ENCODE results near the gene MMEL1. TPM values are rescaled to one million over a fixed set of nuclear protein-coding genes. Genes with fewer than 3 reads are reported as not detected.

The MMEL1 gene
- total RNA-seq, 1 donor from 2014 or later: 2.0 TPM

GRCh38 chr1:2642131-2642559 is 9.3 kb upstream of the MMEL1 start:
- DNase-seq: no peak

GRCh38 chr1:2641381-2642130 is 8.7 kb upstream of the MMEL1 start:
- DNase-seq: no peak

- no peak for DNase-seq
Measured at GRCh38 chr1:2640626-2641025, 7.8 kb upstream of the MMEL1 start.

- no peak for DNase-seq
Measured at GRCh38 chr1:2639607-2640521, 7.0 kb upstream of the MMEL1 start.

GRCh38 chr1:2639203-2639602 is 6.4 kb upstream of the MMEL1 start:
- no peak for DNase-seq

DNA sequence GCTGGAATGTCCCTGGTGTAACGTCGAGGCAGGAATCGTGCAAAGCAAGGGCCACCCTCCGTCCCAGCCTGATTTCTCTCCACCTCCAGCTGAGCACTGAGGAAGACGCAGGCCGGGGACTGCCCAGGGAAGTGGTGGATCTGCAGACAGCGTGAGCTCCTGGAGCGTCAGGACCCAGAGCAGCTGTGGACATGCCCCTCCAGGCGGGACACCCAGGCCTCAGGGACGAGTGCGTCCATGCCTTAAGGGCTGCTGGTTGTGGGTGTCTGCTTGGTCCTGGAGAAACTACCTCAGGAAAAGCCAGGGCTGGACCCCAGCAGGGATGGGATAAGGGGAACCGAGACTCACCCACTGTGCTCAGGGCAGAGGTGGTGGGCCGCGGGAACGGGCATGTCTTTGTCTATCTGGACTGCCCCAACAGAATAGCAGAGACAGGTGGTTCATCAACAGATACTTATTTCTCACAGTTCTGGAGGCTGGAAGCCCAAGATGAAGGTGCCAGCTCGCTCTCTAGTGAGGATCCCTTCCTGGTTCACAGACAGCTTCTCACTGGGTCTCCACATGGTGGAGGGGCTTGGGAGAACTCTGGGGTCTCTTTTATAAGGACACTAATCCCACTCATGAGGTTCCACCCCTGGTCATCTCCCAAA is 5.8 kb upstream of the MMEL1 start:
- DNase-seq: no peak

DNA sequence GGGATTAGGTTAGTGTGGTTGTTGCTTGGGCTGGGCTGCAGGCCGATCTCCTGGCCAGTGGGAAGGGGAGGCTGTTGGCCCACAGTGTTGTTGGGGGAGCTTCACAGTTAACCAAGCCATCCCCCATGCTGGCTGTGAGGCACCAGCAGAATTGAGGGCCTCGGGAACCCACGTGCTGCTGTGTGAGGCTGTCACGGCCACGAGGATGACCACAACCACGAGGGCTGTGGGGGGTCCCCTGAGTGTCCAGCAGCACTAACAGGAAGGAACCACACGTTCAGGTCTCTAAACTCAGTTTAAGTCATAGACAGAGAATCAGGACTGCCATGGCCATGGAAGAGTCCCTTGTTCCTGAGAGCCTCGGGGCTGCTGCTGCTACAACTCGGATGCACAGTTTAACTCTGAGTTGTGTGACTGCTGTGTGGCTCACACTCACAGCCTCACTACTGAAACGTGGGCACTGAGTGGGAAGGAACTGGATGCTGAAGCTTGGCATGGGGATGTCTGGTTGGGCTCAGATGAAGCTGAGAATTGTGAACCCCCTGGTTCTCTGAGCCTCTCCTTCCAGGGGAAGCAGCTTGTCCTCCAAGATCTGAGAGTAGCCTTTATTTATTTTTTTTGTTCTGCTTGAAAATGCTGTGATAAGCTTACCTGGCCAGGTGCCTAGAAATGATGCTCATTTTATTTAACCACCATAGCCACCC is 4.8 kb upstream of the MMEL1 start:
- DNase-seq: no peak

DNA sequence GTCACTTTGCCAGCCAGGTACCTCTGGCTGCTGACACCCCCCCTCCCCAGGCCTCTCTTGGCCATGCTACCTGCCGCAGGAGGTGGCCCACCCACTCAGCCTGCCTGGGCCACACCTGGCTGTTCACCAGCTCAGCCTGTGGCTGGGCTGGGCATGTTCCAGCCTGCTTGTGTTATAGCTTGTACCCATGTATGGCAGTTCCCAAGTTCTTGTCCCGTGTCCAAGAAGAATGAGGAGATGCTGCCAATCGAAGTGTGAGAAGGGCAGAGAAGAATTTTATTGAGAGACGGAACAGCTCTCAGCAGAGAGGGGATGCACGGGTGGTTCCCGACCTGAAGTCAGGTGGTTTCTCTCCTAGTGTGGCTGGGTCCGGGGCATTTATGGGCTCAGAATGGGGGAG is 3.9 kb upstream of the MMEL1 start:
- no peak for DNase-seq

- no peak for DNase-seq
Measured at GRCh38 chr1:2635361-2636010, 2.7 kb upstream of the MMEL1 start.

- no peak for DNase-seq
Measured at GRCh38 chr1:2633936-2634491, 1.2 kb upstream of the MMEL1 start.

- no peak for DNase-seq
Measured at GRCh38 chr1:2633366-2633935, 635 bp upstream of the MMEL1 start.

DNA sequence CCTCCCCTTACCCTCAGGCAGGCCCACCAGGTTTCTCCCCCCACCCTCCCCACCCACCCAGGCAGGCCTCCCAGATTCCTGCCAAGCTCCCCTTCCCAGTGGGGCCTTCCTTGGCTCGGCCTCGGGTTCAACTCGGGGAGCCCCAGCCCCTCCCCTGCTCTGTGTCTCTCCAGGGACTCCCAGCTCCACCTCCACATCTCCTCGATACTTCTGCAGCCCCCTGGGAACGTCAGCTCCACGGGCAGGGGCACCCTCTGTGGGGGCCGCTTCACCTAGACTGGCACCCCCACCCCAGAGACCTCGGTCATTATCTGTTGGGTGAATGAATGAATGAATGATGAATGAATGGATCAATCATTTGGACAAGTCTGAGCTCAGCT is 775 bp downstream of the MMEL1 start:
- no peak for DNase-seq

DNA sequence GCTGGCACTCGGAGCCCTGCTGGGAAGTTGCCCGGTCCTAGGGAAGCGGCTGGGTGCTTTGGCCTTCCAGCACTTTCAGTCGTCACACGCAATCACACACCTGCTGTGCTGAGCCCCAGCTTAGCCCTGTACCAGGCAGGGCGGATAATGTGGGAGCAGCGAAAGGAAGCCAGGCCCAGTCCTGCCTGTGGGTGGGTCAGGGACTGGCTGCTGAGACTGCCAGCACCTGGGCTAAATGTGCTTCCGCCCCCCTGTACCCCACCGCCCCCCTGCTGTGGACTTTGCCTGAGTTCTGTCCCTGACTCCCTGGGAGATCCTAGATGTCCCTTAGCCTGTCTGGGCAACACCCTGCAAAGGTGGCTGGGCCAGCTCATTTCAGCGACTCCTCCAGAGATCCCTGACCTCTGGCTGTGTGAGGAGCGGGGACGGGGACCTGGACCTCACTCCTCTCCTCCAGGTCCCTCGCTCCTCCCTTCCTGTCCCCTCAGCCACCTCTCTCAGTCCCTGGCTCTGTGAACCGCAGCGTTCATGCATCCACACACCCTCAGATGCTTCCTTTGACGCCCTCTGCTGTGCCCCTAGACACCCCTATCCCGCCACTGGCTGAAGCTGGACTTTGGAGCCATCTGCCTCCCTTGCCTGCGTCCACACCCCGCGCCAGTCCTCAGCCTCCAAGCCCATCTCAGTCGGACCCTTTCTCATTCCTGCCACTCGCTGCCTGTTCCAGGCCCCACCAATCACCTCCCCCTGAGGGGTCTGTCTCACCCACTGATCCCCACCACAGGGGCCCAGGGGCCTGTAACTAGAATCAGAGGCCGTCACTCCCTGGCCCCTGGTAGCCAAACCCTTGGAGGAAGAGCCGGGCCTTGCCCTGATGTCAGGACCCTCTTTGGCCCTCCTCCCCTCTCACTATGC is 1.4 kb downstream of the MMEL1 start:
- no peak for DNase-seq

DNA sequence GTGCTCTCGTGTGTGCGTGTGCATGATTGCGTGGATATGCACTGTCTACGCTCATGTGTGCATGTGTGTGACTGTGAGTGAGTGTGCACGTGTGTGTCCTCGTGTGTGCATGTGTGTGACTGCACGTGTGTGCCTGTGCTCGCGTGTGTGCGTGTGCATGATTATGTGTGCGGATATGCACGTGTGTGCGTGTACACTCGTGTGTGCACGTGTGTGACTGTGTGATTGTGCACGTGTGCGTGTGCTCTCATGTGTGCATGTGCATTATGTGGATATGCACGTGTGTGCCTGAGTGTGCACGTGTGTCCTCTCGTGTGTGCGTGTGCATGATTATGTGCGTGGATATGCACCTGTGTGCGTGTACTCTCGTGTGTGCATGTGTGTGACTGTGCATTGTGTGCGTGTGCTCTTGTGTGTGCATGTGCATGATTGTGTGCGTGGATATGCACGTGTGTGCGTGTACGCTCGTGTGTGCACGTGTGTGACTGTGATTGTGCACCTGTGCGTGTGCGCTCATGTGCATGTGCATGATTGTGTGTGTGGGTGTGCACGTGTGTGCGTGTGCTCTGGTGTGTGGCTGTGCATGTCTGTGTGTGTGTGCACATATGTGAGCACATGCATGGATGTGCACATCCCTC is 2.2 kb downstream of the MMEL1 start:
- no peak for DNase-seq

- DNase-seq: no peak
Measured at GRCh38 chr1:2629627-2630497, 3.0 kb downstream of the MMEL1 start.

- no peak for DNase-seq
Measured at GRCh38 chr1:2628933-2629626, 3.7 kb downstream of the MMEL1 start.

GRCh38 chr1:2628191-2628932 is 4.5 kb downstream of the MMEL1 start:
- no peak for DNase-seq

Data from dermis blood vessel endothelial cell (primary cell).